K562 (cell line): Measurements from ENCODE around the gene ERAL1. TPM values are rescaled to one million over a fixed set of nuclear protein-coding genes. Genes with fewer than 3 reads are reported as not detected.

Experiments used
- ATAC-seq: fragments of 200-7000 bp; cut with Tn5 transposase; 3 replicates; pipeline ENCODE4 v1.9.1; 2020; ENCODE audit warnings: moderate library complexity
- BruUV-seq: library from RNA; stranded (reverse); fragments of 400-500 nt; replicated peaks from 2 replicates; lab custom pipeline; 2021; lab: Mats Ljungman, UMichigan
- CTCF ChIA-PET: fragments of 300-600 bp; formaldehyde crosslinking; extraction: SDS; loops from one replicate; lab custom pipeline; 2021; ENCODE audit warnings: low intra/inter-chr PET ratio; lab: Yijun Ruan, JAX
- POLR2A ChIA-PET: fragments of 300-600, 350-650 bp; sonication (Branson Sonifier 250); formaldehyde crosslinking; extraction: SDS; loops from one replicate; lab custom pipeline; 2021; ENCODE audit warnings: antibody characterized with exemption, inconsistent platforms; lab: Yijun Ruan, JAX
- DNase-seq, 4 experiments: peaks; one replicate each; pipeline versions ENCODE4 v3.0.0 to v3.0.0-alpha.2; 2011 to 2018; ENCODE audit warnings: low spot score in 3 of 4, mixed read lengths in 3 of 4; ENCODE audit errors: extremely low read depth in 1 of 4
- FAIRE-seq: peaks from 2 replicates; lab custom pipeline; 2011; peaks lifted over from hg19 to GRCh38; lab: Jason Lieb, UNC
- H2AFZ ChIP-seq: 2 replicates; pipeline ENCODE4 v1.6.0; 2011; ENCODE audit warnings: low read depth, low read length, control low read depth, inconsistent platforms
- H3K27ac ChIP-seq: fragments of 200-600 bp; 3 replicates; pipeline ENCODE4 v1.8.0; 2011; ENCODE audit warnings: low read depth, mild to moderate bottlenecking, control low read depth, inconsistent platforms, low read length, moderate library complexity, mixed read lengths; ENCODE audit errors: extremely low read depth
- H3K27me3 ChIP-seq, 2 experiments: fragments of 300-600 bp in 1 of 2; 2 replicates in 1 of 2; 3 replicates in 1 of 2; pipeline versions ENCODE4 v1.6.0 to v1.8.0; 2011; ENCODE audit warnings: inconsistent platforms in 2 of 2, low read length in 2 of 2, mild to moderate bottlenecking in 1 of 2, mixed read lengths in 1 of 2, moderate library complexity in 1 of 2; ENCODE audit not compliant: control insufficient read depth in 2 of 2, insufficient read depth in 2 of 2
- H3K36me3 ChIP-seq: fragments of 300-600 bp; 3 replicates; pipeline ENCODE4 v1.8.0; 2011; ENCODE audit warnings: mild to moderate bottlenecking, low read length, inconsistent platforms; ENCODE audit not compliant: control insufficient read depth, insufficient read depth
- H3K4me1 ChIP-seq, 2 experiments: fragments of 200-600 bp in 1 of 2; replicated peaks in 1 of 2; 2 replicates in 1 of 2; 3 replicates in 1 of 2; pipeline versions ENCODE4 v1.5.1 to v1.8.0; 2011; ENCODE audit warnings: inconsistent platforms in 2 of 2, low read length in 2 of 2, mild to moderate bottlenecking in 1 of 2, mixed read lengths in 1 of 2, moderate library complexity in 1 of 2; ENCODE audit not compliant: control insufficient read depth in 2 of 2, insufficient read depth in 2 of 2
- H3K4me2 ChIP-seq: 2 replicates; pipeline ENCODE4 v1.6.1; 2011; ENCODE audit warnings: low read length, control low read depth, inconsistent platforms, mixed read lengths; ENCODE audit not compliant: insufficient read depth
- H3K4me3 ChIP-seq: fragments of 200-600 bp; sonication (generic), shearing (Covaris generic); 2 replicates; pipeline ENCODE4 v1.5.1; 2016; ENCODE audit warnings: control low read depth, inconsistent platforms
- H3K79me2 ChIP-seq: fragments of 200-600 bp; 3 replicates; pipeline ENCODE4 v1.8.0; 2011; ENCODE audit warnings: low read length, inconsistent platforms; ENCODE audit not compliant: control insufficient read depth, insufficient read depth
- H3K9ac ChIP-seq, 2 experiments: 2 replicates each; pipeline versions ENCODE4 v1.6.0 to v1.6.1; 2011; ENCODE audit warnings: low read depth in 2 of 2, low read length in 2 of 2, control low read depth in 1 of 2, inconsistent platforms in 1 of 2, mild to moderate bottlenecking in 1 of 2, mixed read lengths in 1 of 2; ENCODE audit not compliant: insufficient read depth in 1 of 2
- H3K9me1 ChIP-seq: one replicate; pipeline ENCODE4 v1.6.0; 2011; ENCODE audit warnings: inconsistent platforms, mild to moderate bottlenecking, low read length, moderate library complexity; ENCODE audit not compliant: control insufficient read depth, insufficient read depth
- H3K9me3 ChIP-seq: replicated peaks from 2 replicates; pipeline ENCODE4 v1.5.1; 2011; ENCODE audit warnings: low read depth, low read length, inconsistent platforms; ENCODE audit not compliant: control insufficient read depth, insufficient read depth
- H4K20me1 ChIP-seq: replicated peaks from 2 replicates; pipeline ENCODE4 v1.6.1; 2011; ENCODE audit warnings: low read length, inconsistent platforms, mixed read lengths; ENCODE audit not compliant: control insufficient read depth, insufficient read depth
- BCL6 ChIP-seq: fragments of 250-450 bp; sonication (Bioruptor Pico); IDR thresholded peaks from 2 replicates; pipeline ENCODE4 v1.4.0; 2020
- BRD4 ChIP-seq: fragments of 200-600 bp; sonication (generic); IDR thresholded peaks from 2 replicates; pipeline ENCODE4 v1.6.1; 2017; ENCODE audit warnings: inconsistent platforms
- GATAD2A ChIP-seq: fragments of 450-650 bp; IDR thresholded peaks from 2 replicates; pipeline ENCODE4 v1.6.1; 2017
- HMG20B ChIP-seq: fragments of 250-450 bp; sonication (Bioruptor Pico); IDR thresholded peaks from 2 replicates; pipeline ENCODE4 v1.5.0; 2021; ENCODE audit warnings: mild to moderate bottlenecking
- ILK ChIP-seq: fragments of 450-650 bp; IDR thresholded peaks from 2 replicates; pipeline ENCODE4 v1.6.1; 2016; ENCODE audit warnings: missing genetic modification characterization, low read depth, mild to moderate bottlenecking, missing compliant biosample characterization, moderate library complexity, borderline replicate concordance
- MBD2 ChIP-seq: sonication (generic); IDR thresholded peaks from 2 replicates; pipeline ENCODE4 v1.6.1; 2016; ENCODE audit warnings: low read depth, borderline replicate concordance
- NFRKB ChIP-seq: fragments of 450-650 bp; IDR thresholded peaks from 2 replicates; pipeline ENCODE4 v1.6.1; 2016; ENCODE audit warnings: low read depth
- PRPF4 ChIP-seq: fragments of 200-400 bp; formaldehyde crosslinking; IDR thresholded peaks from one replicate; pipeline ENCODE4 v1.6.1; 2017; ENCODE audit warnings: low read length, low read depth, mild to moderate bottlenecking; ENCODE audit not compliant: insufficient read depth, poor library complexity, severe bottlenecking
- RUNX1 ChIP-seq: sonication (generic); IDR thresholded peaks from 2 replicates; pipeline ENCODE4 v1.6.1; 2016; ENCODE audit warnings: antibody characterized with exemption, low read depth
- TEAD4 ChIP-seq, 2 experiments: sonication (generic) in 1 of 2; formaldehyde crosslinking in 1 of 2; IDR thresholded peaks; 2 replicates each; pipeline versions ENCODE4 v1.6.1 to v1.8.0; 2012 to 2022; ENCODE audit warnings: borderline replicate concordance in 1 of 2, inconsistent platforms in 1 of 2, low read length in 1 of 2, mild to moderate bottlenecking in 1 of 2, missing genetic modification reagents in 1 of 2
- ZC3H11A ChIP-seq: IDR thresholded peaks from 2 replicates; pipeline ENCODE4 v1.6.1; 2012; ENCODE audit warnings: low read depth, low read length, improper control_type of control experiment
- ZNF431 ChIP-seq: sonication (generic); formaldehyde crosslinking; IDR thresholded peaks from 2 replicates; pipeline ENCODE4 v1.8.0; 2022; ENCODE audit warnings: mild to moderate bottlenecking, missing genetic modification reagents
- WGBS: fragments of 100-300 bp; shearing (Covaris generic); methylation state at CpG from one replicate; pipeline ENCODE4 v1.1.6; 2016; ENCODE audit warnings: low coverage, mixed read lengths; ENCODE audit not compliant: insufficient coverage; ENCODE audit errors: missing lambda C conversion rate; 5-methylcytosine and 5-hydroxymethylcytosine counted together
- in situ Hi-C: fragments of 300-500 bp; cut with MboI; formaldehyde crosslinking; loops from 4 replicates; pipeline ENCODE4 v1.15.0; 2018; ENCODE audit warnings: inconsistent platforms, mixed read lengths
- intact Hi-C: fragments of 100-400 bp; cut with micrococcal nuclease; formaldehyde crosslinking; loops from 2 replicates; pipeline ENCODE4 v1.14.2; 2022
- polyA plus RNA-seq, 8 experiments: library from polyadenylated mRNA; depleted of rRNA in 4 of 8; stranded (reverse) in 5 of 8; unstranded in 3 of 8; fragments of >200 nt; fragmentation: Nextera tagmentation in 2 of 8; fragmentation: Illumina TruSeq in 1 of 8; extraction: Ambion mirVana in 2 of 8; extraction: Trizol in 1 of 8; gene quantifications; 2 replicates each; pipeline versions ENCODE4 v1.2.1 to v1.2.3, GENCODE V29; 2011 to 2014; ENCODE audit warnings: inconsistent platforms in 1 of 8, missing spikeins in 1 of 8
- total RNA-seq, 7 experiments: library from RNA; depleted of rRNA in 6 of 7; stranded (reverse); fragments of >200 nt in 6 of 7; fragmentation: Illumina TruSeq in 2 of 7; extraction: Trizol in 2 of 7; gene quantifications; 2 replicates each; pipeline versions ENCODE4 v1.2.1 to v1.2.3, GENCODE V29; 2011 to 2021; ENCODE audit warnings: low replicate concordance in 1 of 7
- TF ChIP-seq, protein P1 (sequence below): sonication (generic); formaldehyde crosslinking; IDR thresholded peaks from 2 replicates; pipeline ENCODE4 v1.5.0; 2020; ENCODE audit warnings: missing genetic modification reagents
- TF ChIP-seq, protein P2 (sequence below): fragments of 200-400 bp; formaldehyde crosslinking; IDR thresholded peaks from 2 replicates; pipeline ENCODE4 v1.6.1; 2017; ENCODE audit warnings: mild to moderate bottlenecking, low read depth, low read length, moderate library complexity
- TF ChIP-seq, protein P3 (sequence below): fragments of 250-450 bp; sonication (Bioruptor Pico); IDR thresholded peaks from 2 replicates; pipeline ENCODE4 v1.4.0; 2020; ENCODE audit warnings: mild to moderate bottlenecking, moderate library complexity

ERAL1 gene
- total and polyA plus RNA-seq, 9 of the 15 experiments (the other 6 are each of a cell fraction or from before 2014, with no cell fraction given): 37.5 to 351 (median 106) TPM

DNA sequence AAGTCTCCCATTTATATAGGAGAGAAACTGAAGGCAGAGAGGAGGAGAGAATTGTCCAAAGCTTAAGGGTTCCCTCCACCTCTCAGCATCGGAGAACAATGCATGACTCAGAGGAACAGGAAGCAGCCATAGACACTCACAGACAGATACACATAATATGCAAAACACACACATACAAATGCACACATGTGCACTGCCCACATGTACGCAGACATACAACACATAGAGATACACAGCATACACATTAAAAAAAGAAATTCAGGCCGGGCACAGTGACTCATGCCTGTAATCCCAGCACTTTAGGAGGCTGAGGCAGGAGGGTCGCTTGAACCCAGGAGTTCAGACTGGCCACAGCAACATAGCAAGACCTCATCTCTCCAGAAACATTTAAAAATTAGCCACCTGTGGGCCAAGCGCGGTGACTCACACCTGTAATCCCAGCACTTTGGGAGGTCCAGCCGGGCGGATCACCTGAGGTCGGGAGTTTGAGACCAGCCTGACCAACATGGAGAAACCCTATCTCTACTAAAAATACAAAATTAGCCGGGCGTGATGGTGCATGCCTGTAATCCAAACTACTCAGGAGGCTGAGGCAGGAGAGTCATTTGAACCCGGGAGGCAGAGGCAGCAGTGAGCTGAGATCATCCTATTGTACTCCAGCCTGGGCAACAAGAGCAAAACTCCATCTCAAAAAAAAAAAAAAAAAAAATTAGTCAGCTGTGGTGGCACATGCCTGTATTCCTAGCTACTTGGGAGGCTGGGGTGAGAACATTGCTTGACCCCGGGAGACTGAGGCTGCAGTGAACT lies 11.3 kb downstream of the ERAL1 start:
- no peak overlapping the region for H3K4me3 ChIP-seq
- H3K9me3 ChIP-seq: no peaks in the 10 kb centered on the region
- peak; percentile 17 for ATAC-seq
- H3K27me3 ChIP-seq: no peaks in the 10 kb centered on the region
- no peak for FAIRE-seq
- no peaks in the 10 kb centered on the region for H3K9me1 ChIP-seq
- in situ Hi-C loops (no loop called here), intact Hi-C loops (no loop called here)
- 21% methylated on average over 13 of the region's 13 CpGs for WGBS
- POLR2A ChIA-PET: interaction anchor here (0.6 to 1.5 kb wide), 19 partner anchors 8 to 139 kb away, joined by 3 to 6 read pairs (median 3); partner anchors contain the start of gene FAM222B
- H3K4me2 ChIP-seq: peak overlapping the region; percentile 75
- peak in 2 of 4 experiments; percentile 54 to 75 for DNase-seq
- peaks cover 36% of the 10 kb centered on the region for H3K79me2 ChIP-seq
- H4K20me1 ChIP-seq: no peaks in the 10 kb centered on the region
- H3K9ac ChIP-seq: peak overlapping the region; percentile 49 to 78; a peak in 3 of 4 replicates
- peaks cover 67 to 70% of the 10 kb centered on the region in 2 experiments for H3K4me1 ChIP-seq
- peak overlapping the region; percentile 94 for H3K27ac ChIP-seq
- peaks cover 6% of the 10 kb centered on the region; the same call in 2 of the 3 replicates for H3K36me3 ChIP-seq
- H2AFZ ChIP-seq: peak overlapping the region; percentile 64
- CTCF ChIA-PET: no interaction called here
- no TSS peak for BruUV-seq
- TF ChIP-seq MBD2 (no peak), TEAD4 (IDR thresholded peaks at IDR 0.05; ENCODE audit: low read length) (no peak), TEAD4 (CRISPR knock-in tag; IDR thresholded peaks at IDR 0.05; ENCODE audit: borderline replicate concordance) (no peak), BCL6 (CRISPR knock-in tag) (no peak), HMG20B (CRISPR knock-in tag) (no peak), ZC3H11A (no peak), RUNX1 (no peak), ILK (tag) (no peak), GATAD2A (0 out of 2 replicates have a peak, but pooled peaks have one; percentile 19), PRPF4 (no peak), BRD4 (peak; percentile 63; the same call in 1 of the 2 replicates), ZNF431 (no peak), NFRKB (peak; percentile 89)
- TF ChIP-seq, protein P1, sequence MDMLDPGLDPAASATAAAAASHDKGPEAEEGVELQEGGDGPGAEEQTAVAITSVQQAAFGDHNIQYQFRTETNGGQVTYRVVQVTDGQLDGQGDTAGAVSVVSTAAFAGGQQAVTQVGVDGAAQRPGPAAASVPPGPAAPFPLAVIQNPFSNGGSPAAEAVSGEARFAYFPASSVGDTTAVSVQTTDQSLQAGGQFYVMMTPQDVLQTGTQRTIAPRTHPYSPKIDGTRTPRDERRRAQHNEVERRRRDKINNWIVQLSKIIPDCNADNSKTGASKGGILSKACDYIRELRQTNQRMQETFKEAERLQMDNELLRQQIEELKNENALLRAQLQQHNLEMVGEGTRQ (CRISPR knock-in tag): no peak
- TF ChIP-seq, protein P2, sequence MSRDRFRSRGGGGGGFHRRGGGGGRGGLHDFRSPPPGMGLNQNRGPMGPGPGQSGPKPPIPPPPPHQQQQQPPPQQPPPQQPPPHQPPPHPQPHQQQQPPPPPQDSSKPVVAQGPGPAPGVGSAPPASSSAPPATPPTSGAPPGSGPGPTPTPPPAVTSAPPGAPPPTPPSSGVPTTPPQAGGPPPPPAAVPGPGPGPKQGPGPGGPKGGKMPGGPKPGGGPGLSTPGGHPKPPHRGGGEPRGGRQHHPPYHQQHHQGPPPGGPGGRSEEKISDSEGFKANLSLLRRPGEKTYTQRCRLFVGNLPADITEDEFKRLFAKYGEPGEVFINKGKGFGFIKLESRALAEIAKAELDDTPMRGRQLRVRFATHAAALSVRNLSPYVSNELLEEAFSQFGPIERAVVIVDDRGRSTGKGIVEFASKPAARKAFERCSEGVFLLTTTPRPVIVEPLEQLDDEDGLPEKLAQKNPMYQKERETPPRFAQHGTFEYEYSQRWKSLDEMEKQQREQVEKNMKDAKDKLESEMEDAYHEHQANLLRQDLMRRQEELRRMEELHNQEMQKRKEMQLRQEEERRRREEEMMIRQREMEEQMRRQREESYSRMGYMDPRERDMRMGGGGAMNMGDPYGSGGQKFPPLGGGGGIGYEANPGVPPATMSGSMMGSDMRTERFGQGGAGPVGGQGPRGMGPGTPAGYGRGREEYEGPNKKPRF: no peak
- TF ChIP-seq, protein P3, sequence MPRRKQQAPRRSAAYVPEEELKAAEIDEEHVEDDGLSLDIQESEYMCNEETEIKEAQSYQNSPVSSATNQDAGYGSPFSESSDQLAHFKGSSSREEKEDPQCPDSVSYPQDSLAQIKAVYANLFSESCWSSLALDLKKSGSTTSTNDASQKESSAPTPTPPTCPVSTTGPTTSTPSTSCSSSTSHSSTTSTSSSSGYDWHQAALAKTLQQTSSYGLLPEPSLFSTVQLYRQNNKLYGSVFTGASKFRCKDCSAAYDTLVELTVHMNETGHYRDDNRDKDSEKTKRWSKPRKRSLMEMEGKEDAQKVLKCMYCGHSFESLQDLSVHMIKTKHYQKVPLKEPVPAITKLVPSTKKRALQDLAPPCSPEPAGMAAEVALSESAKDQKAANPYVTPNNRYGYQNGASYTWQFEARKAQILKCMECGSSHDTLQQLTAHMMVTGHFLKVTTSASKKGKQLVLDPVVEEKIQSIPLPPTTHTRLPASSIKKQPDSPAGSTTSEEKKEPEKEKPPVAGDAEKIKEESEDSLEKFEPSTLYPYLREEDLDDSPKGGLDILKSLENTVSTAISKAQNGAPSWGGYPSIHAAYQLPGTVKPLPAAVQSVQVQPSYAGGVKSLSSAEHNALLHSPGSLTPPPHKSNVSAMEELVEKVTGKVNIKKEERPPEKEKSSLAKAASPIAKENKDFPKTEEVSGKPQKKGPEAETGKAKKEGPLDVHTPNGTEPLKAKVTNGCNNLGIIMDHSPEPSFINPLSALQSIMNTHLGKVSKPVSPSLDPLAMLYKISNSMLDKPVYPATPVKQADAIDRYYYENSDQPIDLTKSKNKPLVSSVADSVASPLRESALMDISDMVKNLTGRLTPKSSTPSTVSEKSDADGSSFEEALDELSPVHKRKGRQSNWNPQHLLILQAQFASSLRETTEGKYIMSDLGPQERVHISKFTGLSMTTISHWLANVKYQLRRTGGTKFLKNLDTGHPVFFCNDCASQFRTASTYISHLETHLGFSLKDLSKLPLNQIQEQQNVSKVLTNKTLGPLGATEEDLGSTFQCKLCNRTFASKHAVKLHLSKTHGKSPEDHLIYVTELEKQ (CRISPR knock-in tag): no peak
